ENCODE results near the gene ZNF497. TPM values are rescaled to one million over a fixed set of nuclear protein-coding genes. Genes with fewer than 3 reads are reported as not detected.
A peak's percentile ranks its signal among the peaks of the same experiment; 100 is the strongest.

The ZNF497 gene
- total and polyA plus RNA-seq, 9 of the 15 experiments (the other 6 are each of a cell fraction or from before 2014, with no cell fraction given): 0.06 to 0.98 (median 0.44) TPM; not detected in 1

DNA sequence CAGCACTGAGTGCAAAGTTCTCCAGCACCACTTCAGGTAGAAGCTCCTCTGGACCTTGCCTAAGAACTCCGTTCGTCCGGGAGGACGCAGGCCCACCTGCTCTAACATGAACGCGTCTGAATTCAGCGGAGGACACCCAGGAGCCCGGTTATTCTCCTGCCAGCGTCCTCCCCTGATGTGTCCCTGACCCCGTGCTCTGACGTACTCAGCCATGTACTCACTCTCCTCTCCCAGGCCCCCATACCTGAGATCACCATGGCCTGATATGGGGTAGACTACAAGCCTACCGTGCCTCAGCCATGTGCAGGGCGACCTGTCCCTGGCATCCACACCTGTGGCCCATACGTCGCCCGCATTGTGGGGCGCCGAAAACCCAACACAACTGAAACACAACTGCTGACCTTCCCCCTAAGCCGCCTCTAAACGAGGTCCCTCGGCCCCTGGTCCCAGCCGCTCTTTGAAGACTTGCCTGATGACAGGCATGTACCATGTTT, 45.2 kb upstream of the ZNF497 start (continued):
- TF ChIP-seq, protein P1, sequence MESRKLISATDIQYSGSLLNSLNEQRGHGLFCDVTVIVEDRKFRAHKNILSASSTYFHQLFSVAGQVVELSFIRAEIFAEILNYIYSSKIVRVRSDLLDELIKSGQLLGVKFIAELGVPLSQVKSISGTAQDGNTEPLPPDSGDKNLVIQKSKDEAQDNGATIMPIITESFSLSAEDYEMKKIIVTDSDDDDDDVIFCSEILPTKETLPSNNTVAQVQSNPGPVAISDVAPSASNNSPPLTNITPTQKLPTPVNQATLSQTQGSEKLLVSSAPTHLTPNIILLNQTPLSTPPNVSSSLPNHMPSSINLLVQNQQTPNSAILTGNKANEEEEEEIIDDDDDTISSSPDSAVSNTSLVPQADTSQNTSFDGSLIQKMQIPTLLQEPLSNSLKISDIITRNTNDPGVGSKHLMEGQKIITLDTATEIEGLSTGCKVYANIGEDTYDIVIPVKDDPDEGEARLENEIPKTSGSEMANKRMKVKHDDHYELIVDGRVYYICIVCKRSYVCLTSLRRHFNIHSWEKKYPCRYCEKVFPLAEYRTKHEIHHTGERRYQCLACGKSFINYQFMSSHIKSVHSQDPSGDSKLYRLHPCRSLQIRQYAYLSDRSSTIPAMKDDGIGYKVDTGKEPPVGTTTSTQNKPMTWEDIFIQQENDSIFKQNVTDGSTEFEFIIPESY (CRISPR knock-in tag; IDR thresholded peaks at IDR 0.05): no peak
- TF ChIP-seq POU5F1 (IDR thresholded peaks at IDR 0.05; ENCODE audit: borderline replicate concordance, low read depth, low read length, partially characterized antibody) (no peak), ZNF695 (CRISPR knock-in tag; IDR thresholded peaks at IDR 0.05) (no peak), GATAD2A (IDR thresholded peaks at IDR 0.05) (no peak), NUFIP1 (IDR thresholded peaks at IDR 0.05; ENCODE audit: partially characterized antibody) (no peak), TRIM28 (IDR thresholded peaks at IDR 0.05) (no peak), ZNF174 (CRISPR knock-in tag; IDR thresholded peaks at IDR 0.05) (no peak), ARID1B (IDR thresholded peaks at IDR 0.05) (peak; percentile 29; the same call in 1 of the 2 replicates), PHTF2 (CRISPR knock-in tag; IDR thresholded peaks at IDR 0.05) (no peak), NFRKB (IDR thresholded peaks at IDR 0.05; ENCODE audit: low read depth) (0 out of 2 replicates have a peak, but pooled peaks have one; percentile 46)
- TF ChIP-seq, protein P2, sequence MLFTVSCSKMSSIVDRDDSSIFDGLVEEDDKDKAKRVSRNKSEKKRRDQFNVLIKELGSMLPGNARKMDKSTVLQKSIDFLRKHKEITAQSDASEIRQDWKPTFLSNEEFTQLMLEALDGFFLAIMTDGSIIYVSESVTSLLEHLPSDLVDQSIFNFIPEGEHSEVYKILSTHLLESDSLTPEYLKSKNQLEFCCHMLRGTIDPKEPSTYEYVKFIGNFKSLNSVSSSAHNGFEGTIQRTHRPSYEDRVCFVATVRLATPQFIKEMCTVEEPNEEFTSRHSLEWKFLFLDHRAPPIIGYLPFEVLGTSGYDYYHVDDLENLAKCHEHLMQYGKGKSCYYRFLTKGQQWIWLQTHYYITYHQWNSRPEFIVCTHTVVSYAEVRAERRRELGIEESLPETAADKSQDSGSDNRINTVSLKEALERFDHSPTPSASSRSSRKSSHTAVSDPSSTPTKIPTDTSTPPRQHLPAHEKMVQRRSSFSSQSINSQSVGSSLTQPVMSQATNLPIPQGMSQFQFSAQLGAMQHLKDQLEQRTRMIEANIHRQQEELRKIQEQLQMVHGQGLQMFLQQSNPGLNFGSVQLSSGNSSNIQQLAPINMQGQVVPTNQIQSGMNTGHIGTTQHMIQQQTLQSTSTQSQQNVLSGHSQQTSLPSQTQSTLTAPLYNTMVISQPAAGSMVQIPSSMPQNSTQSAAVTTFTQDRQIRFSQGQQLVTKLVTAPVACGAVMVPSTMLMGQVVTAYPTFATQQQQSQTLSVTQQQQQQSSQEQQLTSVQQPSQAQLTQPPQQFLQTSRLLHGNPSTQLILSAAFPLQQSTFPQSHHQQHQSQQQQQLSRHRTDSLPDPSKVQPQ (CRISPR knock-in tag; IDR thresholded peaks at IDR 0.05; ENCODE audit: borderline replicate concordance): no peak
- TF ChIP-seq, protein P3, sequence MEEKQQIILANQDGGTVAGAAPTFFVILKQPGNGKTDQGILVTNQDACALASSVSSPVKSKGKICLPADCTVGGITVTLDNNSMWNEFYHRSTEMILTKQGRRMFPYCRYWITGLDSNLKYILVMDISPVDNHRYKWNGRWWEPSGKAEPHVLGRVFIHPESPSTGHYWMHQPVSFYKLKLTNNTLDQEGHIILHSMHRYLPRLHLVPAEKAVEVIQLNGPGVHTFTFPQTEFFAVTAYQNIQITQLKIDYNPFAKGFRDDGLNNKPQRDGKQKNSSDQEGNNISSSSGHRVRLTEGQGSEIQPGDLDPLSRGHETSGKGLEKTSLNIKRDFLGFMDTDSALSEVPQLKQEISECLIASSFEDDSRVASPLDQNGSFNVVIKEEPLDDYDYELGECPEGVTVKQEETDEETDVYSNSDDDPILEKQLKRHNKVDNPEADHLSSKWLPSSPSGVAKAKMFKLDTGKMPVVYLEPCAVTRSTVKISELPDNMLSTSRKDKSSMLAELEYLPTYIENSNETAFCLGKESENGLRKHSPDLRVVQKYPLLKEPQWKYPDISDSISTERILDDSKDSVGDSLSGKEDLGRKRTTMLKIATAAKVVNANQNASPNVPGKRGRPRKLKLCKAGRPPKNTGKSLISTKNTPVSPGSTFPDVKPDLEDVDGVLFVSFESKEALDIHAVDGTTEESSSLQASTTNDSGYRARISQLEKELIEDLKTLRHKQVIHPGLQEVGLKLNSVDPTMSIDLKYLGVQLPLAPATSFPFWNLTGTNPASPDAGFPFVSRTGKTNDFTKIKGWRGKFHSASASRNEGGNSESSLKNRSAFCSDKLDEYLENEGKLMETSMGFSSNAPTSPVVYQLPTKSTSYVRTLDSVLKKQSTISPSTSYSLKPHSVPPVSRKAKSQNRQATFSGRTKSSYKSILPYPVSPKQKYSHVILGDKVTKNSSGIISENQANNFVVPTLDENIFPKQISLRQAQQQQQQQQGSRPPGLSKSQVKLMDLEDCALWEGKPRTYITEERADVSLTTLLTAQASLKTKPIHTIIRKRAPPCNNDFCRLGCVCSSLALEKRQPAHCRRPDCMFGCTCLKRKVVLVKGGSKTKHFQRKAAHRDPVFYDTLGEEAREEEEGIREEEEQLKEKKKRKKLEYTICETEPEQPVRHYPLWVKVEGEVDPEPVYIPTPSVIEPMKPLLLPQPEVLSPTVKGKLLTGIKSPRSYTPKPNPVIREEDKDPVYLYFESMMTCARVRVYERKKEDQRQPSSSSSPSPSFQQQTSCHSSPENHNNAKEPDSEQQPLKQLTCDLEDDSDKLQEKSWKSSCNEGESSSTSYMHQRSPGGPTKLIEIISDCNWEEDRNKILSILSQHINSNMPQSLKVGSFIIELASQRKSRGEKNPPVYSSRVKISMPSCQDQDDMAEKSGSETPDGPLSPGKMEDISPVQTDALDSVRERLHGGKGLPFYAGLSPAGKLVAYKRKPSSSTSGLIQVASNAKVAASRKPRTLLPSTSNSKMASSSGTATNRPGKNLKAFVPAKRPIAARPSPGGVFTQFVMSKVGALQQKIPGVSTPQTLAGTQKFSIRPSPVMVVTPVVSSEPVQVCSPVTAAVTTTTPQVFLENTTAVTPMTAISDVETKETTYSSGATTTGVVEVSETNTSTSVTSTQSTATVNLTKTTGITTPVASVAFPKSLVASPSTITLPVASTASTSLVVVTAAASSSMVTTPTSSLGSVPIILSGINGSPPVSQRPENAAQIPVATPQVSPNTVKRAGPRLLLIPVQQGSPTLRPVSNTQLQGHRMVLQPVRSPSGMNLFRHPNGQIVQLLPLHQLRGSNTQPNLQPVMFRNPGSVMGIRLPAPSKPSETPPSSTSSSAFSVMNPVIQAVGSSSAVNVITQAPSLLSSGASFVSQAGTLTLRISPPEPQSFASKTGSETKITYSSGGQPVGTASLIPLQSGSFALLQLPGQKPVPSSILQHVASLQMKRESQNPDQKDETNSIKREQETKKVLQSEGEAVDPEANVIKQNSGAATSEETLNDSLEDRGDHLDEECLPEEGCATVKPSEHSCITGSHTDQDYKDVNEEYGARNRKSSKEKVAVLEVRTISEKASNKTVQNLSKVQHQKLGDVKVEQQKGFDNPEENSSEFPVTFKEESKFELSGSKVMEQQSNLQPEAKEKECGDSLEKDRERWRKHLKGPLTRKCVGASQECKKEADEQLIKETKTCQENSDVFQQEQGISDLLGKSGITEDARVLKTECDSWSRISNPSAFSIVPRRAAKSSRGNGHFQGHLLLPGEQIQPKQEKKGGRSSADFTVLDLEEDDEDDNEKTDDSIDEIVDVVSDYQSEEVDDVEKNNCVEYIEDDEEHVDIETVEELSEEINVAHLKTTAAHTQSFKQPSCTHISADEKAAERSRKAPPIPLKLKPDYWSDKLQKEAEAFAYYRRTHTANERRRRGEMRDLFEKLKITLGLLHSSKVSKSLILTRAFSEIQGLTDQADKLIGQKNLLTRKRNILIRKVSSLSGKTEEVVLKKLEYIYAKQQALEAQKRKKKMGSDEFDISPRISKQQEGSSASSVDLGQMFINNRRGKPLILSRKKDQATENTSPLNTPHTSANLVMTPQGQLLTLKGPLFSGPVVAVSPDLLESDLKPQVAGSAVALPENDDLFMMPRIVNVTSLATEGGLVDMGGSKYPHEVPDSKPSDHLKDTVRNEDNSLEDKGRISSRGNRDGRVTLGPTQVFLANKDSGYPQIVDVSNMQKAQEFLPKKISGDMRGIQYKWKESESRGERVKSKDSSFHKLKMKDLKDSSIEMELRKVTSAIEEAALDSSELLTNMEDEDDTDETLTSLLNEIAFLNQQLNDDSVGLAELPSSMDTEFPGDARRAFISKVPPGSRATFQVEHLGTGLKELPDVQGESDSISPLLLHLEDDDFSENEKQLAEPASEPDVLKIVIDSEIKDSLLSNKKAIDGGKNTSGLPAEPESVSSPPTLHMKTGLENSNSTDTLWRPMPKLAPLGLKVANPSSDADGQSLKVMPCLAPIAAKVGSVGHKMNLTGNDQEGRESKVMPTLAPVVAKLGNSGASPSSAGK (IDR thresholded peaks at IDR 0.05): peak; percentile 72

Data from K562 (cell line).